HG03558 (cell line): ENCODE measurements around the gene ARHGAP15.

Source experiments
- ATAC-seq: cut with Tn5 transposase; IDR thresholded peaks from one replicate; pipeline ENCODE4 v1.9.1; 2021; ENCODE audit warnings: moderate number of reproducible peaks; ENCODE audit not compliant: unreplicated experiment; ENCODE audit errors: extremely low read depth

ARHGAP15 gene

GRCh38 chr2:143433251-143433650 lies 304.0 kb downstream of the ARHGAP15 start:
- no peak for ATAC-seq

GRCh38 chr2:143433840-143434239 lies 304.6 kb downstream of the ARHGAP15 start:
- no peak for ATAC-seq

- ATAC-seq, result no peak
These were observed 305.2 kb downstream of the ARHGAP15 start for GRCh38 chr2:143434445-143434844.

- no peak for ATAC-seq
These were observed 305.9 kb downstream of the ARHGAP15 start for GRCh38 chr2:143435131-143435530.

- ATAC-seq, result no peak
These were observed 307.7 kb downstream of the ARHGAP15 start for GRCh38 chr2:143436951-143437350.

- no peak for ATAC-seq
These were observed 311.3 kb downstream of the ARHGAP15 start for GRCh38 chr2:143440411-143441012.

- no peak for ATAC-seq
These were observed 313.0 kb downstream of the ARHGAP15 start for GRCh38 chr2:143442193-143442592.

GRCh38 chr2:143451642-143452281 lies 322.5 kb downstream of the ARHGAP15 start:
- peak; percentile 86 for ATAC-seq

- no peak for ATAC-seq
These were observed 323.7 kb downstream of the ARHGAP15 start for GRCh38 chr2:143452817-143453451.

- no peak for ATAC-seq
These were observed 324.8 kb downstream of the ARHGAP15 start for GRCh38 chr2:143453981-143454511.

- no peak for ATAC-seq
These were observed 326.1 kb downstream of the ARHGAP15 start for GRCh38 chr2:143455317-143455716.

GRCh38 chr2:143458258-143459190 lies 329.3 kb downstream of the ARHGAP15 start:
- ATAC-seq, result no peak

GRCh38 chr2:143460382-143460781 lies 331.2 kb downstream of the ARHGAP15 start:
- no peak for ATAC-seq

- ATAC-seq, result peak; percentile 63
These were observed 334.5 kb downstream of the ARHGAP15 start for GRCh38 chr2:143463719-143464118.

GRCh38 chr2:143466391-143466790 lies 337.2 kb downstream of the ARHGAP15 start:
- no peak for ATAC-seq

- no peak for ATAC-seq
These were observed 337.8 kb downstream of the ARHGAP15 start for GRCh38 chr2:143467011-143467410.

- peak; percentile 66 for ATAC-seq
These were observed 339.2 kb downstream of the ARHGAP15 start for GRCh38 chr2:143468341-143468888.

GRCh38 chr2:143469323-143469722 lies 340.1 kb downstream of the ARHGAP15 start:
- no peak for ATAC-seq

- ATAC-seq, result no peak
These were observed 342.3 kb downstream of the ARHGAP15 start for GRCh38 chr2:143471550-143471949.

- no peak for ATAC-seq
These were observed 344.0 kb downstream of the ARHGAP15 start for GRCh38 chr2:143473216-143473615.
